Measurements from ENCODE around the gene ECT2L.
A peak's percentile ranks its signal among the peaks of the same experiment; 100 is the strongest.
"Not testable (repeated sequence)": the region's sequence is repeated elsewhere in the genome, so short reads cannot be mapped to it uniquely, and the experiment has no call there.

ECT2L gene

GRCh38 chr6:138864343-138864890 lies 68.5 kb downstream of the ECT2L start:
- peak; percentile 8 for DNase-seq

- no peak for DNase-seq
Measured at GRCh38 chr6:138865480-138866109, 69.7 kb downstream of the ECT2L start.

- no peak for DNase-seq
Measured at GRCh38 chr6:138868181-138868580, 72.3 kb downstream of the ECT2L start.

GRCh38 chr6:138869398-138869797 lies 73.5 kb downstream of the ECT2L start:
- no peak for DNase-seq

- DNase-seq, result no peak
Measured at GRCh38 chr6:138873191-138873590, 77.3 kb downstream of the ECT2L start.

GRCh38 chr6:138882369-138883017 lies 86.6 kb downstream of the ECT2L start:
- no peak for DNase-seq

GRCh38 chr6:138885156-138885819 lies 89.4 kb downstream of the ECT2L start:
- peak; percentile 10 for DNase-seq

GRCh38 chr6:138891255-138891986 lies 95.5 kb downstream of the ECT2L start:
- peak; percentile 7 for DNase-seq

- no peak for DNase-seq
Measured at GRCh38 chr6:138896104-138896756, 100.3 kb downstream of the ECT2L start.

GRCh38 chr6:138897031-138897430 lies 101.1 kb downstream of the ECT2L start:
- DNase-seq, result no peak

- no peak for DNase-seq
Measured at GRCh38 chr6:138907167-138907566, 111.3 kb downstream of the ECT2L start.

- no peak for DNase-seq
Measured at GRCh38 chr6:138909511-138909910, 113.6 kb downstream of the ECT2L start.

- no peak for DNase-seq
Measured at GRCh38 chr6:138909975-138910374, 114.1 kb downstream of the ECT2L start.

- DNase-seq, result no peak
Measured at GRCh38 chr6:138912308-138912707, 116.4 kb downstream of the ECT2L start.

GRCh38 chr6:138914701-138915100 lies 118.8 kb downstream of the ECT2L start:
- no peak for DNase-seq

- no peak for DNase-seq
Measured at GRCh38 chr6:138920906-138921305, 125.0 kb downstream of the ECT2L start.

GRCh38 chr6:138923561-138923960 lies 127.7 kb downstream of the ECT2L start:
- DNase-seq, result no peak

- no peak for DNase-seq
Measured at GRCh38 chr6:138925806-138926205, 129.9 kb downstream of the ECT2L start.

GRCh38 chr6:138926579-138926978 lies 130.7 kb downstream of the ECT2L start:
- no peak for DNase-seq

- no peak for DNase-seq
Measured at GRCh38 chr6:138931660-138932059, 135.8 kb downstream of the ECT2L start.

- not testable (repeated sequence) for DNase-seq
Measured at GRCh38 chr6:138936873-138937272, 141.0 kb downstream of the ECT2L start.

GRCh38 chr6:138943089-138943625 lies 147.3 kb downstream of the ECT2L start:
- DNase-seq, result no peak

Data from fibroblast of skin of back (primary cell).